Nephron progenitor cell (in vitro differentiated cells): ENCODE results near the gene CCDC197.

ENCODE experiments used
- DNase-seq: peaks from one replicate; pipeline ENCODE4 v3.0.0; 2021
- H3K27ac Mint-ChIP-seq: 2 replicates; pipeline ENCODE4 v1.8.0; 2021; ENCODE audit warnings: mild to moderate bottlenecking, moderate library complexity, mixed read lengths
- H3K27me3 Mint-ChIP-seq: 2 replicates; pipeline ENCODE4 v1.8.0; 2021; ENCODE audit warnings: mild to moderate bottlenecking, low read depth, mixed read lengths; ENCODE audit not compliant: poor library complexity
- H3K36me3 Mint-ChIP-seq: 2 replicates; pipeline ENCODE4 v1.8.0; 2021; ENCODE audit warnings: low read depth, mixed read lengths
- H3K4me1 Mint-ChIP-seq: 2 replicates; pipeline ENCODE4 v1.8.0; 2021; ENCODE audit warnings: mixed read lengths
- H3K4me3 Mint-ChIP-seq: 2 replicates; pipeline ENCODE4 v1.8.0; 2021; ENCODE audit warnings: mild to moderate bottlenecking, moderate library complexity, mixed read lengths
- H3K9me3 Mint-ChIP-seq: 2 replicates; pipeline ENCODE4 v1.8.0; 2021; ENCODE audit warnings: mild to moderate bottlenecking, moderate library complexity, mixed read lengths
- TF ChIP-seq, protein P1 (sequence below): fragments of 200-600 bp; sonication (generic); IDR thresholded peaks from 2 replicates; pipeline ENCODE4 v1.5.0; 2021; ENCODE audit warnings: antibody characterized with exemption

CCDC197 gene

DNA sequence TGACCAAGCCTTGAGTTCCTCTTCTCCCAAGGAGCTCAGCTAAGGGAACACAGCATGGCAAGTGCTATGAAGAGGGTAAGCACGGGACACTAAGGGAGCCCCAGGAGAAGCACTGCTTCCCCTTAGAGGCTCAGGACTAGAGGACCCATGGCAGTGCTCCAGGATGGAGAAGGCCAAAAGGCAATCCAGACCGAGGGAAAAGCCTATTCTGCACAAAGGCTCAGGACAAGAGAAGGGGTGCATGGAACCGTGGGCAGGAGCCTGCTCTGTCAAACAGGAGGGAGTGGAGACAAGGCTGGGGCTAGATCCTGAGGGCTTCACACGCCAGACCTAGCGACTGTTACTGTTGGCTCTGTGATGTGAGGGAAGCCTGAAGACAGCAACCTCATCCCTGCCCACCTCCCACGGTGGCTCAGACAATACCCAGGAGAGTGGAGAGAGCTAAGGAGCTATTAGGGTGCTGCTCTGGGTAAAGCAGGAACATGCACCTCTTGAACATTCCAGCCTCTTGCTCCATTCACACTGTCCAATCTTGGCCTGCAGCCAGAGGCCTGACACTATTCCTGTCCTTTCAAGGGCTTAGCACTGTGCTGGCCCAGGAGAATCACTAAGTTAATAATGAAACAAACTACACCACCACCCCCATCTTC is 53.3 kb downstream of the CCDC197 start:
- Mint-ChIP-seq H3K4me1 (no peaks in the 10 kb centered on the region), H3K27ac (no peak overlapping the region), H3K9me3 (no peaks in the 10 kb centered on the region), H3K27me3 (peaks cover 6% of the 10 kb centered on the region), H3K36me3 (peaks cover 61% of the 10 kb centered on the region), H3K4me3 (no peak overlapping the region)
- DNase-seq, result no peak
- TF ChIP-seq, protein P1, sequence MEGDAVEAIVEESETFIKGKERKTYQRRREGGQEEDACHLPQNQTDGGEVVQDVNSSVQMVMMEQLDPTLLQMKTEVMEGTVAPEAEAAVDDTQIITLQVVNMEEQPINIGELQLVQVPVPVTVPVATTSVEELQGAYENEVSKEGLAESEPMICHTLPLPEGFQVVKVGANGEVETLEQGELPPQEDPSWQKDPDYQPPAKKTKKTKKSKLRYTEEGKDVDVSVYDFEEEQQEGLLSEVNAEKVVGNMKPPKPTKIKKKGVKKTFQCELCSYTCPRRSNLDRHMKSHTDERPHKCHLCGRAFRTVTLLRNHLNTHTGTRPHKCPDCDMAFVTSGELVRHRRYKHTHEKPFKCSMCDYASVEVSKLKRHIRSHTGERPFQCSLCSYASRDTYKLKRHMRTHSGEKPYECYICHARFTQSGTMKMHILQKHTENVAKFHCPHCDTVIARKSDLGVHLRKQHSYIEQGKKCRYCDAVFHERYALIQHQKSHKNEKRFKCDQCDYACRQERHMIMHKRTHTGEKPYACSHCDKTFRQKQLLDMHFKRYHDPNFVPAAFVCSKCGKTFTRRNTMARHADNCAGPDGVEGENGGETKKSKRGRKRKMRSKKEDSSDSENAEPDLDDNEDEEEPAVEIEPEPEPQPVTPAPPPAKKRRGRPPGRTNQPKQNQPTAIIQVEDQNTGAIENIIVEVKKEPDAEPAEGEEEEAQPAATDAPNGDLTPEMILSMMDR, result no peak

DNA sequence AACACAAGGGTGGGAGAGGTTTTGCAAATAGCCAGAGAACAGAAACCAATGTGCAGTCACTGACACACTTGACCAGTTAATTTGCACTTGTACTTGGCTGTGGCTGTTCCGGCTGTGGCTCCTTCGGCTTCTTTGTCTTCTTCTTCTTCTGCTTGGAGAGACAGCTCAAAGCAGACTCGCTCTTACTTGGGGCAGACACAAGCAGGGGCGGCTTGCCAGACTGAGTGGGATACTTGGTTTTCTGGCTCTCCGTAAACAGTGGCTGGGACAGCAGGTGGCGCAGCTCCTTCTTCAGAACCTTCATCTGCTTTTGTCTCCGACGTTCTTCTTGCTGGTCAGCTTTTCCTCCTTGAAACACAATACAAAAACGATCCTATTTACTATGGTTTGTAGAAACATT is 54.0 kb downstream of the CCDC197 start:
- H3K36me3 Mint-ChIP-seq, result peaks cover 61% of the 10 kb centered on the region
- TF ChIP-seq, protein P1, result peak; percentile 18
- no peaks in the 10 kb centered on the region for H3K4me1 Mint-ChIP-seq
- no peaks in the 10 kb centered on the region for H3K9me3 Mint-ChIP-seq
- no peak overlapping the region for H3K27ac Mint-ChIP-seq
- no peak for DNase-seq
- H3K4me3 Mint-ChIP-seq, result no peak overlapping the region
- peaks cover 6% of the 10 kb centered on the region for H3K27me3 Mint-ChIP-seq

DNA sequence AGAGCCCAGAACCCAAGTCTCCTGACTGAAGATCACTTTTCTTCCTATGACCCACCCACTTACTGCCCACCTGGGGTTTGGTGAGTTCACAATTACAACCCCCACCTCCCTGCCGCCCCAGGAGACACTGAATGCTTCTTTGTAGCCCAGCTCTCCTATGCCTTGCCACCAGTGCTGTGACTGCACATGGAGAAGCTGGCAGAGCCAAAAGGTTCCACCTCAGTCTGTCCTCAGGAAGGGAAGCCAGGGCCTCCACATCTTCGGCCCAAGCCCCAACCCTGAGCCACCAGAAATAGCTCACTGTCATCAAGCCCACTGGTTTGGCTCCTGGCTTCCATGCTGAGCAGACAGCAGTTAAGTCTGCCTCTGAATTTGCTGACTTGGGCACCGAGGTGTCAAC is 54.7 kb downstream of the CCDC197 start:
- Mint-ChIP-seq H3K27ac (no peak overlapping the region), H3K4me3 (no peak overlapping the region), H3K27me3 (peaks cover 6% of the 10 kb centered on the region), H3K9me3 (no peaks in the 10 kb centered on the region), H3K36me3 (peaks cover 68% of the 10 kb centered on the region), H3K4me1 (no peaks in the 10 kb centered on the region)
- no peak for DNase-seq
- TF ChIP-seq, protein P1, result no peak

DNA sequence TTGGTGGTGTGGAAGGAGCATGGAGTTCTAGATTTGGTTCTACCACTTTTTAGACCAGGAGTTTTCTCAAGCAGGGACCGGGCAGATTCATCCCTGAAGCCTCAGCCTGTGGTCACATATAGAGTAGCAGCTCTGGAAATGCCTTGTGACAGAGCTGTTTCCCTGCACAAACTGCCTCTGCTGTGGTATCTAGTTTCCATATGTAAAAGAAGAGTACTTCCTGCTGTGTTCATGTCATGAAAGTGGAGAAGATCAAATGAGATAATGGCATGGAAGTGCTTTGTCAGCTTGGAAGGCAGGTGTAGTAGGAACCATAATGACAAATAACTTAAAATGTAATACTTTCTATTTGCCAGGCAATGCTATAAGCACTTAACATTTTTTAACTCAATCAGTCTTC is 55.1 kb downstream of the CCDC197 start:
- H3K4me3 Mint-ChIP-seq, result no peak overlapping the region
- peaks cover 68% of the 10 kb centered on the region for H3K36me3 Mint-ChIP-seq
- DNase-seq, result no peak
- no peaks in the 10 kb centered on the region for H3K4me1 Mint-ChIP-seq
- peak overlapping the region; percentile 14 for H3K27ac Mint-ChIP-seq
- peaks cover 6% of the 10 kb centered on the region for H3K27me3 Mint-ChIP-seq
- TF ChIP-seq, protein P1, result no peak
- H3K9me3 Mint-ChIP-seq, result no peaks in the 10 kb centered on the region

DNA sequence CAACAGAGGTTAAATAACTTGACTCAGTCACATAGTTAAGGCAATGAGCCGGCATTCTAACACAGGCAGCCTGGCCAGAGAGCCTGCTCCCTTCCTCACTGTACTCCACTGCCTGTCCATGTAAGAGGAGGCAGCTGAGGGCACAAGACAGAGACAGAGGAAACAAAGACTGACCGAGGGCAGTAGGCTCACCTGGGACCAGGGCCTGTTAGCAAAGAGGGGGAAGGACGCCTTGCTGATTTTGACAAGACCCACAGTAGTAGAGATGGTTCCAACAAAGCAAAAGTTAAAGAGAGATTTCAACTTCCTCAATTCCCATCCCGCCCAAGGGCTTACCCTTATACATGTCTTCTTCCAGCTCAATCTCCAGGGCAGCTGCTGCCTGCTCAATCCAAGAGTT is 55.6 kb downstream of the CCDC197 start:
- no peak for DNase-seq
- H3K4me1 Mint-ChIP-seq, result no peaks in the 10 kb centered on the region
- no peaks in the 10 kb centered on the region for H3K9me3 Mint-ChIP-seq
- peaks cover 68% of the 10 kb centered on the region for H3K36me3 Mint-ChIP-seq
- H3K27me3 Mint-ChIP-seq, result peaks cover 6% of the 10 kb centered on the region
- TF ChIP-seq, protein P1, result no peak
- H3K27ac Mint-ChIP-seq, result peak overlapping the region; percentile 14
- no peak overlapping the region for H3K4me3 Mint-ChIP-seq

DNA sequence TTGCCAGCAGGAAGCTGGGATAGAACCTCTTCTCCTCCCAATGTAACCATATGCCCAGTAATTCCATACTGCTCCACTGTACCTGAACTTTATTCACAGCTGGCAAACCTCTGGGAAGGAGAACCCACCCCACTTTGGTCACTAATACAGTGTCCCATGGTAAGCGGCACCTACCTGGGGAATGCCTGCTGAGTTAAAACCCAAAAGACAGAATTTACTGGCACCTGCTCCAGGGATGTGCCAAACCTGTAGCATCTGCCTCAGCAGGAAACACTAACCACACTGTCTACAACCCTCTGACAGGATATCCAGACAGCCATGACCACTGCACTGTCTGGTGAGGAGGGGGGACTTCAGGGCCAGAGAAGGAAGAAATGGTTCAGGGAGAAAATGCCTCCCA is 57.3 kb downstream of the CCDC197 start:
- TF ChIP-seq, protein P1, result no peak
- no peak for DNase-seq
- H3K27me3 Mint-ChIP-seq, result peaks cover 6% of the 10 kb centered on the region
- H3K36me3 Mint-ChIP-seq, result peaks cover 76% of the 10 kb centered on the region
- no peaks in the 10 kb centered on the region for H3K4me1 Mint-ChIP-seq
- no peak overlapping the region for H3K4me3 Mint-ChIP-seq
- H3K9me3 Mint-ChIP-seq, result no peaks in the 10 kb centered on the region
- H3K27ac Mint-ChIP-seq, result no peak overlapping the region
